Measurements from ENCODE around the gene LPAR1. TPM values are rescaled to one million over a fixed set of nuclear protein-coding genes. Genes with fewer than 3 reads are reported as not detected.

Gene LPAR1
- total RNA-seq, 1 donor from 2014 or later: not detected

DNA sequence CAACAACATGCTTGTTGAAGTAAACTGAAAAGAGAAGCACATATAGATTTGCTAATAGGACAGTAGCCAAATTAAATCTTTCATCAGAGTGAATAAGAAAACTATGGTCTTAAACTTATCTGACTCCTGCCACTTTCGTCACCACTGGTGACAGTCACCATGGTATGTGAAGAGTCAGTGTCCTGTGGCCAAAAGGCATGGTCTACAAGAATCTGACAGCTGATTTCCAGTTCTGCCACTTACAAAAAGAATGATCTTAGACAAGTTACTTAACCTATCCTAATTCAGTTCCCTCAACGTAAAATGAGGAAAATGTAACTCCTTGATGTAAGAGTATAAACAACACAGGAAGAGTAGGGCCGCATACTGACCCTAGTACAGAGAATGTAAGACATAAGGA, 102.0 kb downstream of the LPAR1 start:
- Mint-ChIP-seq H3K9me3 (no peaks in the 10 kb centered on the region), H3K27me3 (ENCODE audit: low read depth) (no peaks in the 10 kb centered on the region), H3K36me3 (ENCODE audit: low read depth) (no peaks in the 10 kb centered on the region), H3K4me3 (ENCODE audit: low read depth) (no peak overlapping the region), H3K27ac (no peak overlapping the region), H3K4me1 (ENCODE audit: low read depth) (peaks cover 8% of the 10 kb centered on the region)
- DNase-seq (ENCODE audit: low spot score): no peak
- intact Hi-C loops (cut with micrococcal nuclease): no loop called here

DNA sequence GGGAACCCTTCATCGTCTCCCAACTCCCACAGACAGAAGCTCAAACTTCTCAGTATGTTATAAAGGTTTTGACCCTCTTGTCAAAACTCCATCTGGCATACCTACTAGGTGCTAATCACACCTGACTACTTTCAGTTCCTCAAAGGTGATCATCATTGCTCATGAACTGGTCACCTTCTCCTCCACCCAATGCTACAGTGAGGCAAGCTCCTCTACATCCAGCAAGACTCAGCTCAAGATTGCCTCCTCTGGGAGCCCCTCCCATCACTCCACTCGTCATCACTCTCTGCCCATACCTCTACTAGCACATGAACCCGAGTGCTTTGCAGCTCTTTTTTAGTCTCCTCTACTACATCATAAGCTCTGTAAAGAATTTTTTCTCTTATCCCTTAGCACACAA, 102.4 kb downstream of the LPAR1 start:
- intact Hi-C loops (cut with micrococcal nuclease): no loop called here
- H3K27me3 Mint-ChIP-seq (ENCODE audit: low read depth): no peaks in the 10 kb centered on the region
- DNase-seq (ENCODE audit: low spot score): no peak
- no peaks in the 10 kb centered on the region for H3K9me3 Mint-ChIP-seq
- no peak overlapping the region for H3K4me3 Mint-ChIP-seq (ENCODE audit: low read depth)
- H3K4me1 Mint-ChIP-seq (ENCODE audit: low read depth): peaks cover 8% of the 10 kb centered on the region
- no peak overlapping the region for H3K27ac Mint-ChIP-seq
- H3K36me3 Mint-ChIP-seq (ENCODE audit: low read depth): no peaks in the 10 kb centered on the region

DNA sequence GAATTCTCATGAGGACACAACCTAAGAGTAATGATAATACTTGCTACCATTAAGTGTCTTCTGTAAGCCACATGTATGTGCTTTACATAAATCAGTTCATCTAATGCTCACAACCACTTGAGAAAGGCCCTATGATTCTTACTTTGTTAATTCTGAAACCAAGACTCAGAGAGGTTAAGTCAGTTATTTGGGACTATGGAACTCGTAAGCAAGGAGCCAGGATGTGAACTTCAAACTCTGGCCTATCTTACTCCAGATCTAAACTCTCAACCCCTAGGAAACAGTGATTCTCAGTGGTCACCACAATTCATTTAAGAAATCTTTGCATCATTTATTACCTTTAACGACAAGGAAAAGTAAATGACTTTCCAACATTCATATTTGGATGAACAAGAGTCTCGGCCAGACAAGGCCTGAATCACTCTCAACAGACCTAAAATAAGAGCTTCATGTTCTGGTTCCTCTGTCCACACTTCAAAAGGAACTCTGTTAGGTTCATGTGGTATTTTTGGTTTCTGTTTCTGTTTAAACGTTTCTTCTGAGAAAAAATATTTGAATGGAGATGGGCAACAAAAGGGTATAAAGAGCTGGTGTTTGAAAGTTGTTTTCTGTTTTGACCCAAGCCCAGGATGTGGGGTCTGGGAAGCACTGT, 104.8 kb downstream of the LPAR1 start:
- H3K9me3 Mint-ChIP-seq: no peaks in the 10 kb centered on the region
- H3K4me1 Mint-ChIP-seq (ENCODE audit: low read depth): peaks cover 8% of the 10 kb centered on the region
- no peak for DNase-seq (ENCODE audit: low spot score)
- H3K36me3 Mint-ChIP-seq (ENCODE audit: low read depth): no peaks in the 10 kb centered on the region
- intact Hi-C loops (cut with micrococcal nuclease): no loop called here
- no peaks in the 10 kb centered on the region for H3K27me3 Mint-ChIP-seq (ENCODE audit: low read depth)
- no peak overlapping the region for H3K4me3 Mint-ChIP-seq (ENCODE audit: low read depth)
- no peak overlapping the region for H3K27ac Mint-ChIP-seq

DNA sequence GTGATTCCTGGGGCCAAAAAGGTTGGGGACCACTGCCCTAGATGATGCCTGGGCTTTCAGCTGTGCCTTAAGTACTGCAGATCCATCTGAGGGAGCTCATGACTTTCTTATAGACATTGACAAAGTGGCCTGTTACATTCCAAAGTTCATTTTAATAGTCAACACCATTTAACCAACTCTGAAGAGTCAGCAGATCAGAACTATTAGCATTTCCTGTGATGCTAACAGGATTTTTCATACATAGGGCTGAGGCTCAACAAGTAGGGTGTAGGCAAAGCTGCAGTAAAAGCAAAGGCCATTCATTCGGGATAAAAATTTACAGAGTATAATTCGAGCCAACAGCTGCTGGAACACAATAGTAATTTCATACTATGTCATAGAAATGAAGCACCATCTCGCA, 105.4 kb downstream of the LPAR1 start:
- H3K27ac Mint-ChIP-seq: no peak overlapping the region
- no peaks in the 10 kb centered on the region for H3K27me3 Mint-ChIP-seq (ENCODE audit: low read depth)
- H3K36me3 Mint-ChIP-seq (ENCODE audit: low read depth): no peaks in the 10 kb centered on the region
- no peaks in the 10 kb centered on the region for H3K9me3 Mint-ChIP-seq
- H3K4me1 Mint-ChIP-seq (ENCODE audit: low read depth): peaks cover 8% of the 10 kb centered on the region
- no peak overlapping the region for H3K4me3 Mint-ChIP-seq (ENCODE audit: low read depth)
- DNase-seq (ENCODE audit: low spot score): no peak
- intact Hi-C loops (cut with micrococcal nuclease): no loop called here

DNA sequence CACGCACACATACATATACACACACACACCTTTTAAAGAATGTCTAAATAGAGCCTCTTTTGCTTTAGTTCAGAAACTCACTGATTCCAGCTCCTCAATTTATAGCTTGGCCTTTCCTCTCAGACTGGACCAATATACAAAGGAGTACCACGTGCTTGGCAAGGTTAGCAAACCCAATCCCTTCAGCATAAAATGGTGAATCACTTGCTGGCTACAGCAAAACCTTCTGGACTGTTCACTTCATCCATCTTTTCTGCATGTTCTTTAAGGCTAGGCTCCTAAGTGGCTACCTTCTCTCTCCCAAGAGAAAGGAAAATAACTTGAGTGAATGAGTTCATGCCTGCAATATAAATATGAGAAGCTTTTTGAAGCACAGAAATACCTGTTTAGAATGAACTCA, 109.7 kb downstream of the LPAR1 start:
- DNase-seq (ENCODE audit: low spot score): no peak
- intact Hi-C loops (cut with micrococcal nuclease): no loop called here
- H3K4me1 Mint-ChIP-seq (ENCODE audit: low read depth): peaks cover 6% of the 10 kb centered on the region
- H3K9me3 Mint-ChIP-seq: no peaks in the 10 kb centered on the region
- no peak overlapping the region for H3K27ac Mint-ChIP-seq
- H3K27me3 Mint-ChIP-seq (ENCODE audit: low read depth): no peaks in the 10 kb centered on the region
- no peak overlapping the region for H3K4me3 Mint-ChIP-seq (ENCODE audit: low read depth)
- H3K36me3 Mint-ChIP-seq (ENCODE audit: low read depth): no peaks in the 10 kb centered on the region

DNA sequence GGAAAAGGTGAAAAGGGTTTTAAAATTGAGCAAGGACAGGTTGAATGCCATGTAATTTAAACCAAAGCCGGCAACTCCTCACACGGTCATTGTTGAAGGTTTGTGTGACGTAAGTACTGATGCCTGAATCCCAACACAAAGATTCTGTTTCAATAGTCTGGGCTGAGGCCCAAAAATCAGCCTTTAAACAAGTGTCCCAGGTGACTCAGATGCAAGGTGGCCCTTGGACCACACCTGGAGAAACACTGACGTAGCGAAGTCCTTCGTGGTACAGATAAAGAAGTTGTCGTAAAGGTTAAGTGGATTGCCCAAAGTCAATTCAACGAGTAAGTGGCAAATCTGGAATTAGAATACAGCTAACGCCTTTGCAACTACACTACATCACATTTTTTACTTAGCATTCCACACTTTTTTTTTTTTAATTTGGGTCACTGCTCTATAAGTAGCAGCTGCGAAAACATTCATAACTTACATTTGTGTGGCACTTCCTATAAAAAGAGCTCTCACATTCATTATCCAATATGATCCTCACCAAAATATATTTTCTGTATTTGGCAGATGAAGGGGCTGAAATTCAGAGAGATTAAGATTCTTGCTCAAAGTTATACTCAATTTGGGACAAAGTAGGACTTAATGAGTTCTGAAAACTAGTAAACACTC, 111.3 kb downstream of the LPAR1 start:
- Mint-ChIP-seq H3K4me3 (ENCODE audit: low read depth) (no peak overlapping the region), H3K27me3 (ENCODE audit: low read depth) (no peaks in the 10 kb centered on the region), H3K36me3 (ENCODE audit: low read depth) (no peaks in the 10 kb centered on the region), H3K4me1 (ENCODE audit: low read depth) (no peaks in the 10 kb centered on the region), H3K9me3 (no peaks in the 10 kb centered on the region), H3K27ac (no peak overlapping the region)
- intact Hi-C loops (cut with micrococcal nuclease): no loop called here
- no peak for DNase-seq (ENCODE audit: low spot score)

DNA sequence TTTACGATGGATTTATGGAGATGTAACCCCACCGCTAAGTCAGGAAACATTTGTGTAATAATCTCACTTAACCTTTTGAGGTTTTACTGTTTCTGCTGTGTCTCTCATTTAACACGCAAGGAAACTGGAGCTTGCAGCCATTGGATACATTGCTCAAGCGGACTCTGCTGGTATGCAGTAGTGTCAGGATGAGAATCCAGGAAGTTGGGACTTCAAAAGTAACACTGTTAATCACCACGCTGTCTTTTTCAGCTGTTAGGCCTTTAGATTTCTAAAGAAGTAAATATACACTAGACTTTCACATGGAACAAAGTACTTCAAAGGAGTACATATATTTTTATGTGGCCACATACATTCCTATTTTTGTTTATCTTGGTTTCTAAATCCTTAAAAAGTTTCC, 114.7 kb downstream of the LPAR1 start:
- no peak overlapping the region for H3K4me3 Mint-ChIP-seq (ENCODE audit: low read depth)
- H3K4me1 Mint-ChIP-seq (ENCODE audit: low read depth): no peaks in the 10 kb centered on the region
- H3K9me3 Mint-ChIP-seq: no peaks in the 10 kb centered on the region
- no peaks in the 10 kb centered on the region for H3K27me3 Mint-ChIP-seq (ENCODE audit: low read depth)
- no peak for DNase-seq (ENCODE audit: low spot score)
- no peaks in the 10 kb centered on the region for H3K36me3 Mint-ChIP-seq (ENCODE audit: low read depth)
- intact Hi-C loops (cut with micrococcal nuclease): no loop called here
- H3K27ac Mint-ChIP-seq: no peak overlapping the region

DNA sequence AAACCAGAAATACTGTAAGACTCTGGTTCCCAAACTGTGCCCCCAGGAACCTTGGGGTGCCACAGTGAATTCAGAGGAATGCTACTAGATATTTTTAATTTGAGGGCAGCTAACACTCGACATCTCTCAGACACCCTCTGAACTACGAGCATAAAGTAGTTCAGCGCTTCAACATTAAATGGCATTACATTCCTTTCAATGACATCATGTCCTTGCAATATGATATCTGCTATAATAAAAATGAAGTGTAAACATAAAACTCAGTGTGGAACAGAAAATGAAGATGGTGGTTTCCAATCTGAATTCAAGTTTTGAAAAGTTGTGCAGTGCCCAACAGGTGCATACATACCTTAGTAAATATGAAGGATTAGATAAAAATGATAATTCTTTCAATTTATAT, 116.1 kb downstream of the LPAR1 start:
- H3K4me1 Mint-ChIP-seq (ENCODE audit: low read depth): no peaks in the 10 kb centered on the region
- no peak for DNase-seq (ENCODE audit: low spot score)
- no peaks in the 10 kb centered on the region for H3K36me3 Mint-ChIP-seq (ENCODE audit: low read depth)
- H3K4me3 Mint-ChIP-seq (ENCODE audit: low read depth): no peak overlapping the region
- H3K27ac Mint-ChIP-seq: no peak overlapping the region
- intact Hi-C loops (cut with micrococcal nuclease): no loop called here
- H3K27me3 Mint-ChIP-seq (ENCODE audit: low read depth): no peaks in the 10 kb centered on the region
- H3K9me3 Mint-ChIP-seq: no peaks in the 10 kb centered on the region

DNA sequence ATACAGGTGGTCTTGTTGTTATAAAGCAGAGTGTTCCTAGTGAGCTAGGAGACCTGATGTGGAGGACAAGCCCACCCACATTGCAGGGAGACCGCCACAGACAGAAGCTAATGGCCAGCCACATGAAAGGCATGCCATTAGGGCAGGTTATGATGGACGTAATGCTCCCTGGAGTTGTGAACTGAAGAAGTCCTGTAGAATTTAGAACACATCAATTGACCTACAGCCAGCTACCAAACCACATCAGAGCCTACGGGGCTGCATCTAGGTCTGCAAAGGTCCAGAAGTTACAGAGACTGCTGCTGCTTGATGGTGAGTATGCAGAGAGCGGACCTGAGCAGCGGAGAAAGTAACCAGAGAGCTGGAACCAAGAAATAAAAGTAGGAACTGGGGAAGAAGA, 116.6 kb downstream of the LPAR1 start:
- H3K4me3 Mint-ChIP-seq (ENCODE audit: low read depth): no peak overlapping the region
- H3K4me1 Mint-ChIP-seq (ENCODE audit: low read depth): no peaks in the 10 kb centered on the region
- intact Hi-C loops (cut with micrococcal nuclease): no loop called here
- H3K9me3 Mint-ChIP-seq: no peaks in the 10 kb centered on the region
- no peak for DNase-seq (ENCODE audit: low spot score)
- no peaks in the 10 kb centered on the region for H3K36me3 Mint-ChIP-seq (ENCODE audit: low read depth)
- H3K27me3 Mint-ChIP-seq (ENCODE audit: low read depth): no peaks in the 10 kb centered on the region
- H3K27ac Mint-ChIP-seq: no peak overlapping the region

DNA sequence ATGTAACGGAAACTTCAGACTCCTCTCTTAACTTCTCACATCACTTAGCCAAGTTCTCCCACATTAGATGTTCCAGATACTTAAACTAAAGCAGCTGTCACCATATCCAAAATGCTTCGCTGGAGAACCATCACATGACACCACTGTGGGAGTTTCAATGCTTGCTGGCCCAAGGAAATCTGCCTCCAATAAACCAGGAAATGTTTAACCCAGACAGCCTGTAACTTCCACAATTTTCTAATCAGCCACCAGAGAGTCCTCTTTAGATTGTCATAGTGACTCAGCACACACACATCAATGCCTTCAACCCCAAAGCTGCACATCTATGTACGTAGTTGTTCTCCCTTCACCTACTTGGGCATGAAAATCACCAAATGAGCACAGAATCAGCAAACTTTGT, 118.7 kb downstream of the LPAR1 start:
- H3K4me3 Mint-ChIP-seq (ENCODE audit: low read depth): no peak overlapping the region
- H3K9me3 Mint-ChIP-seq: no peaks in the 10 kb centered on the region
- no peaks in the 10 kb centered on the region for H3K27me3 Mint-ChIP-seq (ENCODE audit: low read depth)
- intact Hi-C loops (cut with micrococcal nuclease): no loop called here
- no peak overlapping the region for H3K27ac Mint-ChIP-seq
- no peaks in the 10 kb centered on the region for H3K4me1 Mint-ChIP-seq (ENCODE audit: low read depth)
- no peaks in the 10 kb centered on the region for H3K36me3 Mint-ChIP-seq (ENCODE audit: low read depth)
- DNase-seq (ENCODE audit: low spot score): no peak

DNA sequence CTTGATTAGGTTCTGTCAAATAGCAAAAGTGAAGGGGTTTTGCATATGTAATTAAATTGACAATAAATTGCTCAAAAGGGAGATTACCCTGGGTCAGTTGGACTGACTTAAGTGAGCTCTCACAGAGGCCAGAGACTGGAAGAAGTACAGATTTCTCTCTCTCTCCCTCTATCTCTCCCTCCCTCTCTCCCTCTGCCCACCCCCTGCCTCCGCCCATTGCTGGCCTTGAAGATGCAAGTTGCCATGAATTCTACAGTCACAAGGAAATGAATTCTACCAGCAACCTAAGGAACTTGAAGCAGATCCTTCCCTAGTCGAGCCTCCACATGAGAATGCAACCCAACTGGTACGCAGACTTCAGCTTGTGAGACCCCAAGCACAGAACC, 119.2 kb downstream of the LPAR1 start:
- H3K4me1 Mint-ChIP-seq (ENCODE audit: low read depth): no peaks in the 10 kb centered on the region
- H3K27ac Mint-ChIP-seq: no peak overlapping the region
- H3K9me3 Mint-ChIP-seq: no peaks in the 10 kb centered on the region
- no peaks in the 10 kb centered on the region for H3K36me3 Mint-ChIP-seq (ENCODE audit: low read depth)
- intact Hi-C loops (cut with micrococcal nuclease): no loop called here
- DNase-seq (ENCODE audit: low spot score): no peak
- H3K4me3 Mint-ChIP-seq (ENCODE audit: low read depth): no peak overlapping the region
- H3K27me3 Mint-ChIP-seq (ENCODE audit: low read depth): no peaks in the 10 kb centered on the region

DNA sequence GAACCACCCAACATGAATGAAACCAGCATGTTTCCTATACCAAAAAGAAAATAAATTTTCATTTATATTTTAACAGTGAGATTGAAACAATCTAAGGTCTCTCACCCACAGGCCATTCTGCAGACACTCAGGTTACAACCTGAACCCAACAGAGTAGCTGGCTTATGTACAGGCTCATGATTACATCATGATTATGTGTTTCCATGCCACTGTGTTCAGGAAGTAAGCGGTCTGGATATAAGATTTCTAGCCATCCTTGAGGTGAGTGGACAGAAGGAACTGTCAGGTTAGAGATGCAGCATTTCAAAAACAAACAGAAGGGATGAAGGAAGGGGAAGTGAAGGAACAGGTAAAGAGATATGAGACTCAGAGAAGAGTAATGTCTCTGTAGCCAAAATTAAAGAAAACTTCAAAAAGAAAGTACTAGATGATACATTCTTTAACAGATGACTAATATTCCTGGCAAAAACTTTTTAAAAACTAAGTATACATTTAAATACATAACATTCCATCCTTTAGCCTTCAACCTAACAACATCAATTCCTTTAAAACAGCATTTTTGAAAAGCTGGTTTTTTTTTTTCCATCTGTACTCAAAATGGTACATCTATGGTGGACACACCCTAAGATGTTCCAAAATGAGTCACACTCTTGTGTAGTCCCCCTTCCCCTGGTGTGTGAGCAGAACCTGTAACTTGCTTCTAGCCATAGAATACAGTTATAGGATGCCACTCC, 119.8 kb downstream of the LPAR1 start:
- Mint-ChIP-seq H3K9me3 (no peaks in the 10 kb centered on the region), H3K27me3 (ENCODE audit: low read depth) (no peaks in the 10 kb centered on the region), H3K27ac (no peak overlapping the region), H3K4me3 (ENCODE audit: low read depth) (no peak overlapping the region), H3K36me3 (ENCODE audit: low read depth) (no peaks in the 10 kb centered on the region), H3K4me1 (ENCODE audit: low read depth) (no peaks in the 10 kb centered on the region)
- no peak for DNase-seq (ENCODE audit: low spot score)
- intact Hi-C loops (cut with micrococcal nuclease): no loop called here

DNA sequence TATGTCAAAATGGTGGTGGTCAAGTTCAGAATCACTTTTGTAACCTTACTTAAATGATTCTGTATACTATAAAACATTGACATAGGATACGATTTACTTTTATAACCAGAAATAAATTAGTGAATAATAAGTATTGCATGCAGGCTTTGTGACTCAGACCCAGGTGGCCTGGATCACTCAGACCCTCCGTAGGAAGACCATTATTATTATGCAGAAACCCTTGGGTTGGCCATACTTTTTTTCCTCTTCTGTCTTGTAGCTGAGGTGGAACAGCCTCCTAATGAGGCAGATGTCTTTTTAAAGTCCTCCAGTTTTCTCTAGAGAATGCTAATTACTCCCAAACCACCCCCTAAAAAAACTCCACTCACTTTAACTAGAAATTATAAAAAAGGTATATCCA, 121.9 kb downstream of the LPAR1 start:
- H3K27me3 Mint-ChIP-seq (ENCODE audit: low read depth): no peaks in the 10 kb centered on the region
- H3K9me3 Mint-ChIP-seq: no peaks in the 10 kb centered on the region
- intact Hi-C loops (cut with micrococcal nuclease): no loop called here

More for the DNA sequence above, 121.9 kb downstream of the LPAR1 start:
- H3K4me3 Mint-ChIP-seq (ENCODE audit: low read depth): no peak overlapping the region
- no peak for DNase-seq (ENCODE audit: low spot score)
- H3K4me1 Mint-ChIP-seq (ENCODE audit: low read depth): no peaks in the 10 kb centered on the region
- H3K27ac Mint-ChIP-seq: no peak overlapping the region
- H3K36me3 Mint-ChIP-seq (ENCODE audit: low read depth): no peaks in the 10 kb centered on the region
